NCI-H2107 treated with DMSO at 0.1 percent for 48 hours (cell line): ENCODE data around the gene CKAP4.

Experiments used
- DNase-seq: peaks from one replicate; lab custom pipeline; 2025; ENCODE audit not compliant: unreplicated experiment; lab: John Stamatoyannopoulos, UW

CKAP4 gene

GRCh38 chr12:106274575-106275121 lies 26.8 kb upstream of the CKAP4 start:
- no peak for DNase-seq

- DNase-seq, result no peak
Measured at GRCh38 chr12:106274012-106274411, 26.2 kb upstream of the CKAP4 start.

GRCh38 chr12:106273491-106273890 lies 25.7 kb upstream of the CKAP4 start:
- DNase-seq, result no peak

GRCh38 chr12:106271575-106272505 lies 24.0 kb upstream of the CKAP4 start:
- no peak for DNase-seq

GRCh38 chr12:106269150-106269771 lies 21.4 kb upstream of the CKAP4 start:
- no peak for DNase-seq

- no peak for DNase-seq
Measured at GRCh38 chr12:106267535-106267934, 19.7 kb upstream of the CKAP4 start.

- DNase-seq, result no peak
Measured at GRCh38 chr12:106265116-106265515, 17.3 kb upstream of the CKAP4 start.

GRCh38 chr12:106258935-106259334 lies 11.1 kb upstream of the CKAP4 start:
- no peak for DNase-seq

- no peak for DNase-seq
Measured at GRCh38 chr12:106258226-106258625, 10.4 kb upstream of the CKAP4 start.

GRCh38 chr12:106256524-106256923 lies 8.7 kb upstream of the CKAP4 start:
- DNase-seq, result no peak

GRCh38 chr12:106255952-106256351 lies 8.1 kb upstream of the CKAP4 start:
- no peak for DNase-seq

GRCh38 chr12:106255493-106255892 lies 7.7 kb upstream of the CKAP4 start:
- no peak for DNase-seq

GRCh38 chr12:106254724-106255123 lies 6.9 kb upstream of the CKAP4 start:
- peak; percentile 45 for DNase-seq

GRCh38 chr12:106251631-106252455 lies 4.0 kb upstream of the CKAP4 start:
- DNase-seq, result peak; percentile 18

GRCh38 chr12:106249411-106250135 lies 1.8 kb upstream of the CKAP4 start:
- no peak for DNase-seq

GRCh38 chr12:106248846-106249371 lies 1.1 kb upstream of the CKAP4 start:
- no peak for DNase-seq

- DNase-seq, result no peak
Measured at GRCh38 chr12:106248312-106248845, 559 bp upstream of the CKAP4 start.

- DNase-seq, result no peak
Measured at GRCh38 chr12:106246891-106247673, 738 bp downstream of the CKAP4 start.

- no peak for DNase-seq
Measured at GRCh38 chr12:106245767-106246166, 2.1 kb downstream of the CKAP4 start.
